ENCODE results near the gene CDK3.

- TF ChIP-seq CTCF (IDR thresholded peaks at IDR 0.05; ENCODE audit: low read length) (no peak), EZH2 (IDR thresholded peaks at IDR 0.05; ENCODE audit: borderline replicate concordance, low read length) (no peak)
Measured at GRCh38 chr17:76038050-76038449, 37.4 kb downstream of the CDK3 start.
